Ovary (tissue), 3 donors: Measurements from ENCODE around the gene CAPZB.

ENCODE experiments used
- EP300 ChIP-seq: sonication (generic); formaldehyde crosslinking; IDR thresholded peaks from one replicate; pipeline ENCODE4 v1.6.1; 2017; ENCODE audit warnings: antibody characterized with exemption
- POLR2A ChIP-seq: fragments of 450-650 bp; IDR thresholded peaks from one replicate; pipeline ENCODE4 v1.6.1; 2017; ENCODE audit warnings: antibody characterized with exemption, mild to moderate bottlenecking, moderate library complexity
- TF ChIP-seq, protein P1 (sequence below), 3 donors: fragments of 450-650 bp in 2 of 3; fragments of 200-600 bp in 1 of 3; IDR thresholded peaks; one replicate each; pipeline versions ENCODE4 v1.5.1 to v1.8.0; 2016 to 2022; ENCODE audit warnings: antibody characterized with exemption in 3 of 3, mild to moderate bottlenecking in 1 of 3
- donor health status: DM: no; HTN: no; CAD: no.

- TF ChIP-seq POLR2A, result no peak
- TF ChIP-seq, protein P1, sequence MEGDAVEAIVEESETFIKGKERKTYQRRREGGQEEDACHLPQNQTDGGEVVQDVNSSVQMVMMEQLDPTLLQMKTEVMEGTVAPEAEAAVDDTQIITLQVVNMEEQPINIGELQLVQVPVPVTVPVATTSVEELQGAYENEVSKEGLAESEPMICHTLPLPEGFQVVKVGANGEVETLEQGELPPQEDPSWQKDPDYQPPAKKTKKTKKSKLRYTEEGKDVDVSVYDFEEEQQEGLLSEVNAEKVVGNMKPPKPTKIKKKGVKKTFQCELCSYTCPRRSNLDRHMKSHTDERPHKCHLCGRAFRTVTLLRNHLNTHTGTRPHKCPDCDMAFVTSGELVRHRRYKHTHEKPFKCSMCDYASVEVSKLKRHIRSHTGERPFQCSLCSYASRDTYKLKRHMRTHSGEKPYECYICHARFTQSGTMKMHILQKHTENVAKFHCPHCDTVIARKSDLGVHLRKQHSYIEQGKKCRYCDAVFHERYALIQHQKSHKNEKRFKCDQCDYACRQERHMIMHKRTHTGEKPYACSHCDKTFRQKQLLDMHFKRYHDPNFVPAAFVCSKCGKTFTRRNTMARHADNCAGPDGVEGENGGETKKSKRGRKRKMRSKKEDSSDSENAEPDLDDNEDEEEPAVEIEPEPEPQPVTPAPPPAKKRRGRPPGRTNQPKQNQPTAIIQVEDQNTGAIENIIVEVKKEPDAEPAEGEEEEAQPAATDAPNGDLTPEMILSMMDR (IDR thresholded peaks at IDR 0.05), result no peak
- no peak for TF ChIP-seq EP300
Measured at GRCh38 chr1:19512545-19512944, 27.2 kb upstream of the CAPZB start.
